NOMO-1 treated with DMSO at 0.1 percent for 48 hours (cell line): ENCODE results near the gene PGC.

Experiments used
- DNase-seq: peaks from one replicate; lab custom pipeline; 2025; ENCODE audit not compliant: unreplicated experiment; lab: John Stamatoyannopoulos, UW

Gene PGC

GRCh38 chr6:41715795-41716515 lies 31.2 kb downstream of the PGC start:
- no peak for DNase-seq

- DNase-seq: no peak
Observed at GRCh38 chr6:41714556-41715273, 32.5 kb downstream of the PGC start.

GRCh38 chr6:41713650-41714291 lies 33.4 kb downstream of the PGC start:
- no peak for DNase-seq

- no peak for DNase-seq
Observed at GRCh38 chr6:41713159-41713649, 34.0 kb downstream of the PGC start.

GRCh38 chr6:41712651-41713103 lies 34.5 kb downstream of the PGC start:
- peak; percentile 21 for DNase-seq

GRCh38 chr6:41711323-41712038 lies 35.7 kb downstream of the PGC start:
- DNase-seq: no peak

- no peak for DNase-seq
Observed at GRCh38 chr6:41709375-41709774, 37.8 kb downstream of the PGC start.

GRCh38 chr6:41708856-41709255 lies 38.3 kb downstream of the PGC start:
- no peak for DNase-seq

- peak; percentile 76 for DNase-seq
Observed at GRCh38 chr6:41707565-41708200, 39.5 kb downstream of the PGC start.

GRCh38 chr6:41706876-41707564 lies 40.2 kb downstream of the PGC start:
- peak; percentile 22 for DNase-seq

- DNase-seq: peak; percentile 91
Observed at GRCh38 chr6:41705996-41706835, 41.0 kb downstream of the PGC start.

GRCh38 chr6:41705311-41705995 lies 41.7 kb downstream of the PGC start:
- DNase-seq: no peak

- DNase-seq: no peak
Observed at GRCh38 chr6:41704656-41705310, 42.4 kb downstream of the PGC start.

- DNase-seq: no peak
Observed at GRCh38 chr6:41704028-41704427, 43.2 kb downstream of the PGC start.

GRCh38 chr6:41702771-41703494 lies 44.3 kb downstream of the PGC start:
- no peak for DNase-seq

- DNase-seq: no peak
Observed at GRCh38 chr6:41702089-41702745, 45.0 kb downstream of the PGC start.
